GM19238 (cell line): Measurements from ENCODE around the gene SLC5A5.

Experiments used
- DNase-seq: peaks from one replicate; pipeline ENCODE4 v3.0.0; 2011; ENCODE audit warnings: low spot score; ENCODE audit not compliant: insufficient read length

SLC5A5 gene

DNA sequence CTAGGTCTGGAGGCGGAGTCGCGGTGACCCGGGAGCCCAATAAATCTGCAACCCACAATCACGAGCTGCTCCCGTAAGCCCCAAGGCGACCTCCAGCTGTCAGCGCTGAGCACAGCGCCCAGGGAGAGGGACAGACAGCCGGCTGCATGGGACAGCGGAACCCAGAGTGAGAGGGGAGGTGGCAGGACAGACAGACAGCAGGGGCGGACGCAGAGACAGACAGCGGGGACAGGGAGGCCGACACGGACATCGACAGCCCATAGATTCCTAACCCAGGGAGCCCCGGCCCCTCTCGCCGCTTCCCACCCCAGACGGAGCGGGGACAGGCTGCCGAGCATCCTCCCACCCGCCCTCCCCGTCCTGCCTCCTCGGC lies at the start of gene SLC5A5:
Gene SLC5A5, plus strand, starts transcription at position 68 of the 373 bp plus-strand sequence. CDS start 375 bp downstream, outside the sequence.
- DNase-seq, result no peak

- DNase-seq, result no peak
These were observed 47.4 kb upstream of the SLC5A5 start for GRCh38 chr19:17824339-17824738.

DNA sequence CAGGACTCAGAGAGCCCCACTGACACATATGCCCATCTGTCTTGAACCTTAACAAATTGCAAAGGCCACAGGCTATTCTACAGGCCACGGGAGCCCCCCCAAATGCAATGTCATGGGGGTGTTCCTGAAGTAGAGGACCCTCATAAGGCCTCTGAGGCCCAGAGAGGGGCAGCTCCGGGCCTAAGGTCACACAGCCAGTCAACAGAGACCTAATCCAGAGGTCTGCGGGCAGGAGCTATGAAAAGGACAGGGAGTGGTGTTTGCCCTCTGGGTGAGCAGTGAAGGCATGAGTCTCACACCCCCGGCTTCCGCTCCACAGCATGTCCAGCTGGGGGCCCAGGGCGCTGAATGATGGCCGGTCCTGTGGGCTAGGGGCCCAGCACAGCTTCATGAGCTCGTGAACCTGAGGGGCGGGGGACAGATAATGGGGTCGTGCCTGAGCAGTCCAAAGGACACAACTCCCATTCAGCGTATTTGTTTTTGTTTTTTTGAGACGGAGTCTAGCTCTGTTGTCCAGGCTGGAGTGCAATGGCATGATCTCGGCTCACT lies 45.2 kb upstream of the SLC5A5 start:
- no peak for DNase-seq

DNA sequence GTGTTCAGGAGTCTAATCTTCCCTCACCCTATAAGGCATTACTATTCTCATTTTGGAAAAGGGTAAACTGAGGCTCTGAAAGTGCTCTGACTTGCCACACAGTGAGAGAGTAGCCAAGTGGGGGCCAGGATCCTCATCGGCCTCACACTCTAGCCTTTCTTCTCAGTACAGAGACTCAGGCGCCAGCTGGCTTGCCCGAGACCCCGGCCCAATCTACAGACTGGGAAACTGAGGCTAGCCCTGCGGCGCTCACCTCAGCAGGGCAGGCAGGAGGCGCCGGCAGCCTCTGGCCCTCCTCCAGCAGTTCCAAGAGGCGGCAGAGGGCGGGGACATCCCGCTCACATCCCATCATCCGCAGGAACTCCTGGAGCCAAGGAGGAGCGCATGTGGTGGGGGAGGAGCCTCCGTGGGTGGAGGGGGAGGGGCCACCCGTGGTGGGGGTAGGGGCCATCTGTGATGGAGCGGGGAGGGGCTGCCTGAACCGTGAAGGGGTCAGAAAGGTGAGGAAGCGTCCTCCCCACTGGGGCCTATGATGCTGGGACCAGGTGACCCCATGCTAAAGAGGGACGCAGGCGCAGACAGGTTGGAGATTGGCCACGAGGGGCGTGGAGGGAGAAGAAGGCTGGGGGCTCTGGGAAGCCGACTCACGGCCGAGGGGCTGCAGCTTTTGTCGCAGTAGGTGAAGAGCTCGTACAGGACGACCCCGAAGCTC lies 41.7 kb upstream of the SLC5A5 start:
- DNase-seq, result no peak

- peak; percentile 66 for DNase-seq
These were observed 41.0 kb upstream of the SLC5A5 start for GRCh38 chr19:17830567-17831418.

DNA sequence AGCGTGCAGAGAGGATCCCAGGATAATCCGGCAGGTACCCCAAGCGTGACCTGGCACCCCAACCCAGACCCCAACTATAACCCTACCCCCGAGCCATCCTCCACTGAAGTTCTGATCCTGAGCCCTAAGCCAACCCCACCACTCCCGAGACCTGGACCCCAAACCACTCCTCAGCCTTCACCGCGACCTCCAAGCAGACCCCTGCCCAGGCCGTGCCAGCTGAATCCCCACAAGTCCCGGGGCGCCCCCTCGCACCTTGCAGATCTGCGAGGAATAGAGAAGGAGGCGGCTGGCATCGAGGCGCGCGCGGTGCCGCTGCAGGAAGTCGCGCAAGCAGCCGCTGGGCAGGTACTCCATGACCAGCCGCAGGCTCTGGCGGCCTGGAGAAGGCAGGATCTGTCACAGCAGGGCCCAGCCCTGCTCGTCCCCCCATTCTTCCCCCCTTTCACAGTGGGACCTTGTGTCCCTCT lies 40.3 kb upstream of the SLC5A5 start:
- DNase-seq, result no peak

DNA sequence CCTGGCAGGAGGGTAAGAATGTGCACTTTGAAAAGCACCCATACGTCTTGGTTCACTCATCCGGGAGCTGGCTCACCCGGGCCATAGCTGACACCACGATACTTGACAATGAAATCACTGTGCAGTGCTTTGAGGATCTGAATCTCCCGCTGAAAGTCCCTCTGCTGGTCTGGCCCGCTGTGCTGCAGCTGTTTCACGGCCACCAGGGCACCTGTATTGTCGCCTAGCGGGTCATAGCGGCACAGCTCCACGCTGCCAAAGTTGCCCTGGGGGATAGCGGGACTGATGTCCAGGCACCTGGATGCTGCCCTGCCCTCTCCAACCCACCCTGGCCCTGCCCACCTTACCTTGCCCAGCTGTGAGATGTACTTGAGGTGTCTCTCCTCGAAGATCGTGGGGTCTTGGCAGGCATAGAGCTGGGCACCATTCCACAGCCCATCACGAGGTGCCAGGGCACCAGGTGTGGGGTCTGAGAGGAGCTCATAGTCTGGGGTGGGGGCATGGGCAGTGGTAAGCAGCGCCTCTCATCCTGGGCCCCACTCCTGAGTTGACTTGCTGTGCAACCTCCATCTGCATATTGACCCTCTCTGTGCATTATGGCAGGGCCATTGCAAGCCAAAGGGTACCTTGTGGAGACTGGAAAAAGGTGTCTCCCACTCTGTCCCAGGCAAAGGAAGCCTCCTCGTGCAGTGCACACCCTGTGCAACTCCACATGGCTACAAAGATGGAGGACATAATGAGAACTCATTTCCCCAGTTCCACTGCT lies 39.1 kb upstream of the SLC5A5 start:
- DNase-seq, result no peak

- no peak for DNase-seq
These were observed 37.2 kb upstream of the SLC5A5 start for GRCh38 chr19:17834350-17835181.

DNA sequence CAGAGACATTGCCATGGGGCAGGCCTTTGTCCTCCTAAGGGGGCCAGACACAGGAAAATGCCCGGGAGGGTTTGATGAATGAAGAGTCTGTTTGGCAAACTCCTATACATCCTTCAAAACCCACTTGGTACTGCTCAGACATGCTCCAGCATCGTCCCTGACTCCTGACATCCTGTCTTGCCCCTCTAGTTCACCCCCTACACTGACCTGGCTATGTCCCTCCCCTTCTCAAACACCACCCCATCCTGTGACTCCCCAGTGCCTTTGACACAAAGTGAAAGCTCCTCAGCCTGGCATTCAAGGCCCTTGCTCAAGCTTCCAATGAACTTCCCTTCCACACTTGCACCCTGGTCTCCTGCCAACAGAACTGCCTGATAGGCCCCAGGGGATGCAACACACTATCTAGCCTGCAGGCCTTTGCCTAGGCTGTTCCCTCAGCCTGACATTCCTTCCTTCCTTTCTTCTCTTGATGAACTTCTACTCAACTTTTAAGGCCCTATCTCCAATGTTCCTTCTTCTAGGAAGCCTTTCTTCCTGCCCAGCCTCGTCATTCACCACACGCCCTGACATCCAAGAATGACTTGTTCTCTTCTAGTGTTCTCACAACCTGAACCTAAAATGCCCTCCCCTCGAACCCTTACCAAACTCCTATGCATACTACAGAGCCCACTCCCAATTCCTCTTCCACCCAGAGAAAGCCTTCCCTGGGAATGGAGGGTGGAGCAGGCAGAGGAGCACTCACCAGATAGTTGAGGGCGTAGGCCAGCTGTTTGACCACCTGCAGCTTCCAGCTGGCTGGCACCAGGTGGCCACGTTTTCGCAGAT lies 36.4 kb upstream of the SLC5A5 start:
- DNase-seq, result no peak

DNA sequence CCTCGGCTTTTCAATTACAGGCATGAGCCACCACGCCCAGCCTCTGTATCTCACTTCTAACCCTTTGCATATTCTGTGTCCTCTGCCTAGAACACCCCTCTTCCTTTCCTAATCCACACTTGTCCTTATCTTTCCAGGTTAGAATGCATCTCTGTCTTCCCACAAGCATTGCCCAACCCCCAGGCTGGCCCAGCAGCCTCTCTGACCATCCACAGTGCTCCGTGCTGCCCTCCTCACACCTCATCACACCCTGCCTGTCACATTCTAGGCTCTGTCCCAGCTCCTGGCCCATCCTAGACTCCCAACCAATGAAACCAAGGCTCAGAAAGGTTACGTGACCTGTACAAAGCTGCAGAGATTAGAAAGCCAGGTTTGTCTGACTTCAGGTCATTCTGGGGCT lies 35.2 kb upstream of the SLC5A5 start:
- no peak for DNase-seq

DNA sequence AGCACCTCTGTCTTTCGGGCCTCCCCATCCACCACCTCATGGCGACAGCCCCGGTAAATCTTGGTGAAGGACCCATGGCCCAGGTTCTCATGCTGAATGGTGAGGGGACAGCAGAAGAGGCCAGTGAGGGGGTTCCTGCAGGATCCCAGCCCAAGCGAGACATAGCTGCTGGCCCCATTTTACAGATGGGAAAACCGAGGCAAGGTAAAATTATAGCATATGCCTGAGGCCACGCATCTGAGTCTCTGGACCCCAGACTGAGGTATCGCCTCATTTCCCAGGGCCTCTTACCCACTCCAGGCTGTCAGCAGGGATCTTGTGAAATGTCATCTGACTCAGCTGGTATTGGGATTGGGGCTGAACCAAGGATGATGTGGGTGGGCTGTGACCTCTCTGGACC lies 33.8 kb upstream of the SLC5A5 start:
- DNase-seq, result no peak

- no peak for DNase-seq
These were observed 31.7 kb upstream of the SLC5A5 start for GRCh38 chr19:17840019-17840418.

DNA sequence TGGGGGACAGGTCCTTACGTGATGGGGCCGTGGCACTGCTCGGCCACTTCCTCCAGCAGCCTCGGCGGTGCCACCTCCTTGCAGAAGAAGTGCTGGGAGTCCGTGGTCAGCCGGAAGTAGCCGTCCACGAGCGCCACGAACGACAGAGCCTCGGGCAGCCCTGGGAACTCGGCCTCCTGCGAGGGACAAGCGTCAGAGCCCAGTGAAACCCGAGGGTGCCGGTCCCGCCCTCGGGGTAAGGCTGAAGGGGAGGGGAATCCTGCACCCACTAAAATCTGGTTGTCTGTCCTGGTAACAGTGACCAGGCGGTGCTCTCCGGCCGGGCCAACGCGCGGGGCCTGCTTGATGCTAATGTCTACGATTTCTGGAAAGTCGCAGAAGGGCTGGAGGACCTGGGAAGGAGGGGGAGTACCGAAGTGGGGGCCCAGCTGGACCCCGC lies 30.4 kb upstream of the SLC5A5 start:
- DNase-seq, result no peak

DNA sequence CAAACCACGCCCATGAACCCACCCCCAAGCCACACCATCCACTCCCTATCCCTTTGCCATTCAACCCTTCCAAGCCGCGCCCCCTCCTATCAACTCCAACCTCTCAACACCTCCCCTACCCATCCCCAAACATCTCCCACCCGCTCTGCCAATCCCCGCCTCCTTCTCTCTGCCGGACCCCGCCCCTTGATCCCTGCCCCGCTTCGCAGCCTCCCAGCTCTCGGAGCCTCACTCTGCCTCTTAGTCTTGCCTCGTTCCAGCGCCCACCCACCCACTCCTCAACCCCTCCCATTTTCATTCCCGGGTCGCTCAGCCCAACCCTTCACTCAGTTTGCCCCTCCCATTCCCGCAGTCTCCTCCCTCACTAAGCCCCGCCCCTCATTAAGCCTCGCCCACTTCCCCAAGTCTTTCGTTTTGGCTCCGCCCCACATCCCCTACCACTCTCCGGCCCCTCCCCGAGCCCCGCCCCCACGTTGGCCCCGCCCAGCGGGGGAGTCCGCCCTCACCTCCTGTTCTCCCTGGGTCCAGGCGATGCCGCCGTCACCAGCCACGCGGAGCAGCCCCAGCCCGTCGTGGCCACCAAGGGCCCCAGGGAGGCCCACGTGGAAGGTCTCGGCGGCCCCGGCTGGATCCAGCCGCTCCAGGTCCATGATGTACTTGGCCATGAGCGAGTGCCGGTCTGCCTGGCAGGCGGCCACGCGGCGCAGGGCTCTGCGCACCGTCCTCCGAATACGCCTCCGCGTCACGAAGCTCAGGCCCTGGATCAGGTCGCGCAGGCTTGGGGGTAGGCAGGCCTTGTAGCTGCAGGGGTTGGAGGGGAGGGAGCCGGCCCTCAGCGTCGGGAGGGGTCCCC lies 29.7 kb upstream of the SLC5A5 start:
- no peak for DNase-seq

GRCh38 chr19:17842663-17843291 lies 29.0 kb upstream of the SLC5A5 start:
- DNase-seq, result no peak

DNA sequence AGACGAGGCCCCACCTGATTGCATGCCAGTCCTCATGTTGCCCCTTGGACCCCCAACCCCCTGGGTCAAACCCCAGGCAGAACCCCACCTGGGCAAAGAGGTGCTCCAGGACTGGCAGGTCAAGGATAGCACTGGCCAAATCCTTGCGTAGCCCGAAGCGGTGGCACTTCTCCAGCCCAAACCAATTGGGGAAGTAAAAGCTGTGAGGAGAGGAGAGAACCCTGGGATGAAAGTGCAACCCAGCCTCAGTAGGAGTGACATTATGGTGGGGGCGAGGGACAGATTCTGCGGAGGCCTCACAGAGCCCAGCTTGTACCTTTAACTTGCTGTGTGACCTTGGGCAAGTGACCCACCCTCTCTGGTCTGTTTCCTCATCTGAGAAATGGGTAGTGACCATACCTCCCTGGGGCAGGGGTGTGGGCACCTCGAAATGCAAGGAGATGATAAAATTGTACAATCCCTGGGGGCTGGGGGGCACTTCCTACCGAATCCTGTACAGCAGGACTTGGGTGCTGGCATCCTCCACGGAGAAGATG lies 28.4 kb upstream of the SLC5A5 start:
- no peak for DNase-seq

GRCh38 chr19:17843908-17844490 lies 27.7 kb upstream of the SLC5A5 start:
- DNase-seq, result no peak

DNA sequence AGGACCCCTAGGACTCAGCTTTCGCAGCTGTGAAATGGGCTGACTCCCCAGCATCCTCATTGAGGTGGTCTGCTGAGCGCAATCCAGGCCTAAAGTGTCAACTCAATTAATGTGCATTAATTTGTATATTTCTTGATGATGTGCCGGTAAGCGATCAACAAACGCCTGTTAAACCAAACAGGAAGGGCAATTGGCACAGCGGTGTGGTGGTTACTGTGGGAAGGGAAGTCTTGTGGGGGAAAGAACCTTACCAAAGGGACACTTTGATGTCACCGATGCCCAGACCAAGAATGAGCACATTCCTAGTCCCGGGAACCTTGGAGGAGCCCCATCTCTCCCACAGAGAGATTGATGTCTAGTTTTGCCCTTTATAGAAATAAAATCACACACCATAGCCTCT lies 25.6 kb upstream of the SLC5A5 start:
- DNase-seq, result no peak
